Mesenchymal stem cell (in vitro differentiated cells and primary cell): ENCODE results near the gene KYNU.
"Not testable (repeated sequence)": the region's sequence is repeated elsewhere in the genome, so short reads cannot be mapped to it uniquely, and the experiment has no call there.

Source experiments
- DNase-seq: peaks from one replicate; pipeline ENCODE4 v3.0.0-alpha.2; 2013
- H2AFZ ChIP-seq: one replicate; pipeline ENCODE4 v1.6.1; 2013; ENCODE audit warnings: low read depth, mild to moderate bottlenecking, control low read depth, inconsistent platforms, low read length, moderate library complexity
- H2AK5ac ChIP-seq: 2 replicates; pipeline ENCODE4 v1.6.1; 2013; ENCODE audit warnings: low read length, moderate library complexity, mild to moderate bottlenecking, inconsistent platforms; ENCODE audit not compliant: severe bottlenecking
- H2BK120ac ChIP-seq: one replicate; pipeline ENCODE4 v1.6.1; 2013; ENCODE audit warnings: low read depth, mild to moderate bottlenecking, inconsistent platforms, low read length, moderate library complexity
- H2BK12ac ChIP-seq, 2 experiments: one replicate each; pipeline ENCODE4 v1.6.1; 2013; ENCODE audit warnings: inconsistent platforms in 2 of 2, low read length in 2 of 2, mild to moderate bottlenecking in 2 of 2, moderate library complexity in 2 of 2, control low read depth in 1 of 2
- H2BK15ac ChIP-seq: one replicate; pipeline ENCODE4 v1.6.1; 2013; ENCODE audit warnings: mild to moderate bottlenecking, low read depth, inconsistent platforms; ENCODE audit not compliant: poor library complexity, severe bottlenecking
- H2BK5ac ChIP-seq: 2 replicates; pipeline ENCODE4 v1.6.1; 2013; ENCODE audit warnings: low read depth, mild to moderate bottlenecking, low read length, control low read depth, inconsistent platforms; ENCODE audit not compliant: poor library complexity, severe bottlenecking
- H3K14ac ChIP-seq, 2 experiments: one replicate each; pipeline ENCODE4 v1.6.1; 2013; ENCODE audit warnings: inconsistent platforms in 2 of 2, low read length in 2 of 2, control low read depth in 1 of 2, mild to moderate bottlenecking in 1 of 2, moderate library complexity in 1 of 2
- H3K18ac ChIP-seq, 2 experiments: one replicate each; pipeline ENCODE4 v1.6.1; 2013; ENCODE audit warnings: inconsistent platforms in 2 of 2, low read length in 2 of 2, control low read depth in 1 of 2, low read depth in 1 of 2, mild to moderate bottlenecking in 1 of 2
- H3K23ac ChIP-seq, 2 experiments: one replicate each; pipeline ENCODE4 v1.6.1; 2013; ENCODE audit warnings: inconsistent platforms in 2 of 2, low read length in 2 of 2, mild to moderate bottlenecking in 2 of 2, moderate library complexity in 2 of 2, control low read depth in 1 of 2
- H3K27ac ChIP-seq: 2 replicates; pipeline ENCODE4 v1.5.1; 2013; ENCODE audit warnings: mild to moderate bottlenecking, moderate library complexity, low read length, control low read depth, inconsistent platforms; ENCODE audit not compliant: poor library complexity, severe bottlenecking
- H3K27me3 ChIP-seq, 2 experiments: 2 replicates each; pipeline versions ENCODE4 v1.6.1 to v1.7.0; 2013; ENCODE audit warnings: low read length in 2 of 2, mild to moderate bottlenecking in 2 of 2, moderate library complexity in 2 of 2, control low read depth in 1 of 2, inconsistent platforms in 1 of 2; ENCODE audit not compliant: control insufficient read depth in 1 of 2, insufficient read depth in 1 of 2
- H3K36me3 ChIP-seq, 2 experiments: 2 replicates each; pipeline versions ENCODE4 v1.6.1 to v1.7.0; 2013; ENCODE audit warnings: low read length in 2 of 2, control low read depth in 1 of 2, inconsistent platforms in 1 of 2, low read depth in 1 of 2, mild to moderate bottlenecking in 1 of 2; ENCODE audit not compliant: insufficient read depth in 2 of 2, control insufficient read depth in 1 of 2
- H3K4ac ChIP-seq, 2 experiments: one replicate each; pipeline ENCODE4 v1.6.1; 2013; ENCODE audit warnings: inconsistent platforms in 2 of 2, low read length in 2 of 2, mild to moderate bottlenecking in 2 of 2, moderate library complexity in 2 of 2, control low read depth in 1 of 2, low read depth in 1 of 2
- H3K4me1 ChIP-seq: 2 replicates; pipeline ENCODE4 v1.6.1; 2013; ENCODE audit warnings: low read depth, low read length, control low read depth; ENCODE audit not compliant: control insufficient read depth, insufficient read depth
- H3K4me2 ChIP-seq: 2 replicates; pipeline ENCODE4 v1.6.1; 2013; ENCODE audit warnings: low read length, mild to moderate bottlenecking, inconsistent platforms; ENCODE audit not compliant: poor library complexity, severe bottlenecking
- H3K4me3 ChIP-seq, 2 experiments: 2 replicates each; pipeline versions ENCODE4 v1.5.1 to v1.7.0; 2013; ENCODE audit warnings: low read length in 2 of 2, mild to moderate bottlenecking in 2 of 2, control low read depth in 1 of 2, low read depth in 1 of 2; ENCODE audit not compliant: insufficient read depth in 1 of 2
- H3K79me1 ChIP-seq: replicated peaks from 2 replicates; pipeline ENCODE4 v1.6.1; 2013; ENCODE audit warnings: mild to moderate bottlenecking, control low read depth, low read length, inconsistent platforms; ENCODE audit not compliant: poor library complexity, severe bottlenecking
- H3K9ac ChIP-seq: 2 replicates; pipeline ENCODE4 v1.7.0; 2013; ENCODE audit warnings: mild to moderate bottlenecking, low read length, moderate library complexity
- H3K9me3 ChIP-seq: 2 replicates; pipeline ENCODE4 v1.7.0; 2013; ENCODE audit warnings: mild to moderate bottlenecking, low read length; ENCODE audit not compliant: control insufficient read depth
- H4K8ac ChIP-seq: one replicate; pipeline ENCODE4 v1.6.1; 2013; ENCODE audit warnings: inconsistent platforms, mild to moderate bottlenecking, low read length, moderate library complexity
- H4K91ac ChIP-seq: one replicate; pipeline ENCODE4 v1.6.1; 2013; ENCODE audit warnings: mild to moderate bottlenecking, low read length, inconsistent platforms
- WGBS: methylation state at CpG from one replicate; pipeline ENCODE4 v1.1.7; 2013; ENCODE audit warnings: mixed read lengths; 5-methylcytosine and 5-hydroxymethylcytosine counted together

KYNU gene

GRCh38 chr2:142950323-142950722 is 72.9 kb downstream of the KYNU start:
- not testable (repeated sequence) for H4K91ac ChIP-seq

GRCh38 chr2:142951190-142952007 is 73.9 kb downstream of the KYNU start:
- Histone ChIP-seq H3K79me1 (no peaks in the 10 kb centered on the region), H3K4ac (no peak overlapping the region), H2BK12ac (peak overlapping the region; percentile 15 to 56), H2BK15ac (no peak overlapping the region), H3K4me1 (no peaks in the 10 kb centered on the region), H2AK5ac (no peak overlapping the region), H3K9me3 (no peaks in the 10 kb centered on the region), H3K4me3 (no peak overlapping the region), H2AFZ (no peak overlapping the region), H4K8ac (no peak overlapping the region), H3K27me3 (no peaks in the 10 kb centered on the region), H2BK120ac (no peak overlapping the region), H2BK5ac (no peak overlapping the region), H3K14ac (no peak overlapping the region), H4K91ac (no peak overlapping the region), H3K9ac (no peak overlapping the region), H3K18ac (no peak overlapping the region), H3K23ac (no peak overlapping the region), H3K27ac (no peak overlapping the region), H3K4me2 (no peak overlapping the region), H3K36me3 (no peaks in the 10 kb centered on the region)
- DNase-seq, result peak; percentile 11

More at GRCh38 chr2:142950323-142950722, 72.9 kb downstream of the KYNU start:
- not testable (repeated sequence) for H2BK12ac ChIP-seq, H3K18ac ChIP-seq, H3K36me3 ChIP-seq, H3K9me3 ChIP-seq, DNase-seq, H3K14ac ChIP-seq, H3K4me1 ChIP-seq, H3K4me2 ChIP-seq, H2AFZ ChIP-seq, H3K79me1 ChIP-seq, H3K27ac ChIP-seq, H4K8ac ChIP-seq, H2BK15ac ChIP-seq, H3K4me3 ChIP-seq, H2BK5ac ChIP-seq, H3K23ac ChIP-seq, H3K4ac ChIP-seq, H2BK120ac ChIP-seq, H3K9ac ChIP-seq, H3K27me3 ChIP-seq, H2AK5ac ChIP-seq
- 94% methylated on average over 2 of the region's 2 CpGs for WGBS

- WGBS, result no CpG with 5 or more reads among the region's 3 CpGs
These were observed 74.6 kb downstream of the KYNU start for GRCh38 chr2:142952018-142952417.

GRCh38 chr2:142952793-142953494 is 75.5 kb downstream of the KYNU start:
- no peak overlapping the region for H2AFZ ChIP-seq
- WGBS, result 94% methylated on average over 6 of the region's 6 CpGs

More at GRCh38 chr2:142952018-142952417, 74.6 kb downstream of the KYNU start:
- H3K36me3 ChIP-seq, result no peaks in the 10 kb centered on the region
- H3K9me3 ChIP-seq, result no peaks in the 10 kb centered on the region
- H3K27ac ChIP-seq, result no peak overlapping the region
- H3K4me1 ChIP-seq, result no peaks in the 10 kb centered on the region
- no peak overlapping the region for H2AFZ ChIP-seq
- H3K27me3 ChIP-seq, result no peaks in the 10 kb centered on the region
- H3K4ac ChIP-seq, result no peak overlapping the region
- peak overlapping the region; percentile 41 to 66 for H3K18ac ChIP-seq
- H2BK12ac ChIP-seq, result peak overlapping the region; percentile 39 to 50
- no peaks in the 10 kb centered on the region for H3K79me1 ChIP-seq
- H3K4me3 ChIP-seq, result no peak overlapping the region
- no peak overlapping the region for H2BK120ac ChIP-seq
- H3K14ac ChIP-seq, result no peak overlapping the region
- H3K4me2 ChIP-seq, result no peak overlapping the region
- peak overlapping the region; percentile 47 for H4K91ac ChIP-seq
- H2BK15ac ChIP-seq, result no peak overlapping the region
- DNase-seq, result no peak
- no peak overlapping the region for H3K9ac ChIP-seq
- no peak overlapping the region for H2AK5ac ChIP-seq
- no peak overlapping the region for H4K8ac ChIP-seq
- no peak overlapping the region for H2BK5ac ChIP-seq
- no peak overlapping the region for H3K23ac ChIP-seq

More at GRCh38 chr2:142952793-142953494, 75.5 kb downstream of the KYNU start:
- no peak overlapping the region for H3K18ac ChIP-seq
- no peak overlapping the region for H2BK15ac ChIP-seq
- no peak overlapping the region for H4K8ac ChIP-seq
- H3K9me3 ChIP-seq, result no peaks in the 10 kb centered on the region
- H3K9ac ChIP-seq, result no peak overlapping the region
- no peak overlapping the region for H3K4me2 ChIP-seq
- no peak overlapping the region for H2BK5ac ChIP-seq
- no peak overlapping the region for H3K23ac ChIP-seq
- H3K27ac ChIP-seq, result no peak overlapping the region
- no peaks in the 10 kb centered on the region for H3K27me3 ChIP-seq
- H2BK120ac ChIP-seq, result no peak overlapping the region
- H2BK12ac ChIP-seq, result no peak overlapping the region
- no peak overlapping the region for H4K91ac ChIP-seq
- H3K4me1 ChIP-seq, result no peaks in the 10 kb centered on the region
- no peak overlapping the region for H3K4ac ChIP-seq
- H2AK5ac ChIP-seq, result no peak overlapping the region
- no peaks in the 10 kb centered on the region for H3K36me3 ChIP-seq
- H3K79me1 ChIP-seq, result no peaks in the 10 kb centered on the region
- H3K4me3 ChIP-seq, result no peak overlapping the region
- no peak overlapping the region for H3K14ac ChIP-seq
- DNase-seq, result no peak
